HUES64 (cell line): ENCODE data around the gene EFHD2.

ENCODE experiments used
- H3K27ac ChIP-seq: 2 replicates; pipeline ENCODE4 v1.7.0; 2013; ENCODE audit warnings: low read depth, low read length, inconsistent platforms
- H3K27me3 ChIP-seq: 2 replicates; pipeline ENCODE4 v1.6.1; 2013; ENCODE audit warnings: mild to moderate bottlenecking, low read length; ENCODE audit not compliant: insufficient read depth
- H3K36me3 ChIP-seq: 2 replicates; pipeline ENCODE4 v1.6.1; 2013; ENCODE audit warnings: mild to moderate bottlenecking, low read length; ENCODE audit not compliant: insufficient read depth
- H3K4me1 ChIP-seq: 2 replicates; pipeline ENCODE4 v1.6.1; 2013; ENCODE audit warnings: mild to moderate bottlenecking, low read length, moderate library complexity; ENCODE audit not compliant: insufficient read depth
- H3K4me3 ChIP-seq: 2 replicates; pipeline ENCODE4 v1.5.1; 2013; ENCODE audit warnings: mild to moderate bottlenecking, low read length, moderate library complexity
- H3K9ac ChIP-seq: 2 replicates; pipeline ENCODE4 v1.6.1; 2013; ENCODE audit warnings: mild to moderate bottlenecking, low read depth, low read length
- H3K9me3 ChIP-seq: 2 replicates; pipeline ENCODE4 v1.6.1; 2013; ENCODE audit warnings: low read depth, low read length; ENCODE audit not compliant: insufficient read depth
- WGBS: fragments of 150-250, 120-280 bp; methylation state at CpG from one replicate; pipeline ENCODE4 v1.1.7; 2013; ENCODE audit warnings: missing lambda C conversion rate; 5-methylcytosine and 5-hydroxymethylcytosine counted together

Gene EFHD2

GRCh38 chr1:15446212-15446611 lies 36.5 kb downstream of the EFHD2 start:
- Histone ChIP-seq H3K9me3 (no peaks in the 10 kb centered on the region), H3K27ac (no peak overlapping the region), H3K9ac (no peak overlapping the region), H3K36me3 (no peaks in the 10 kb centered on the region), H3K4me3 (no peak overlapping the region), H3K27me3 (no peaks in the 10 kb centered on the region), H3K4me1 (no peaks in the 10 kb centered on the region)
- 91% methylated on average over 4 of the region's 4 CpGs for WGBS

GRCh38 chr1:15448877-15449462 lies 39.3 kb downstream of the EFHD2 start:
- 93% methylated on average over 3 of the region's 3 CpGs for WGBS
- no peak overlapping the region for H3K4me3 ChIP-seq
- H3K4me1 ChIP-seq, result no peaks in the 10 kb centered on the region
- no peak overlapping the region for H3K9ac ChIP-seq
- H3K9me3 ChIP-seq, result no peaks in the 10 kb centered on the region
- H3K36me3 ChIP-seq, result no peaks in the 10 kb centered on the region
- H3K27me3 ChIP-seq, result no peaks in the 10 kb centered on the region
- no peak overlapping the region for H3K27ac ChIP-seq

- H3K4me3 ChIP-seq, result no peak overlapping the region
- H3K9me3 ChIP-seq, result no peaks in the 10 kb centered on the region
- no peaks in the 10 kb centered on the region for H3K27me3 ChIP-seq
- no peaks in the 10 kb centered on the region for H3K4me1 ChIP-seq
- no peak overlapping the region for H3K9ac ChIP-seq
- H3K36me3 ChIP-seq, result no peaks in the 10 kb centered on the region
- 89% methylated on average over 3 of the region's 3 CpGs for WGBS
- H3K27ac ChIP-seq, result no peak overlapping the region
Observed at GRCh38 chr1:15449567-15449966, 39.9 kb downstream of the EFHD2 start.

GRCh38 chr1:15451014-15451722 lies 41.5 kb downstream of the EFHD2 start:
- H3K27me3 ChIP-seq, result no peaks in the 10 kb centered on the region
- H3K4me3 ChIP-seq, result no peak overlapping the region
- H3K9ac ChIP-seq, result no peak overlapping the region
- WGBS, result 92% methylated on average over 6 of the region's 6 CpGs
- H3K4me1 ChIP-seq, result no peaks in the 10 kb centered on the region
- H3K36me3 ChIP-seq, result no peaks in the 10 kb centered on the region
- no peak overlapping the region for H3K27ac ChIP-seq
- H3K9me3 ChIP-seq, result no peaks in the 10 kb centered on the region

GRCh38 chr1:15452216-15452615 lies 42.5 kb downstream of the EFHD2 start:
- H3K27ac ChIP-seq, result no peak overlapping the region
- no peaks in the 10 kb centered on the region for H3K4me1 ChIP-seq
- H3K27me3 ChIP-seq, result no peaks in the 10 kb centered on the region
- WGBS, result 80% methylated on average over 1 of the region's 1 CpG
- H3K9ac ChIP-seq, result no peak overlapping the region
- no peak overlapping the region for H3K4me3 ChIP-seq
- no peaks in the 10 kb centered on the region for H3K9me3 ChIP-seq
- no peaks in the 10 kb centered on the region for H3K36me3 ChIP-seq

GRCh38 chr1:15452866-15453571 lies 43.3 kb downstream of the EFHD2 start:
- no peak overlapping the region for H3K4me3 ChIP-seq
- no peaks in the 10 kb centered on the region for H3K27me3 ChIP-seq
- 92% methylated on average over 10 of the region's 10 CpGs for WGBS
- H3K9me3 ChIP-seq, result no peaks in the 10 kb centered on the region
- H3K4me1 ChIP-seq, result no peaks in the 10 kb centered on the region
- no peak overlapping the region for H3K9ac ChIP-seq
- no peak overlapping the region for H3K27ac ChIP-seq
- no peaks in the 10 kb centered on the region for H3K36me3 ChIP-seq

GRCh38 chr1:15453734-15454133 lies 44.0 kb downstream of the EFHD2 start:
- Histone ChIP-seq H3K27ac (no peak overlapping the region), H3K27me3 (no peaks in the 10 kb centered on the region), H3K4me3 (no peak overlapping the region), H3K36me3 (no peaks in the 10 kb centered on the region), H3K9me3 (no peaks in the 10 kb centered on the region), H3K9ac (no peak overlapping the region), H3K4me1 (no peaks in the 10 kb centered on the region)
- WGBS, result 86% methylated on average over 11 of the region's 11 CpGs

GRCh38 chr1:15454256-15454655 lies 44.6 kb downstream of the EFHD2 start:
- H3K4me1 ChIP-seq, result no peaks in the 10 kb centered on the region
- no peak overlapping the region for H3K4me3 ChIP-seq
- WGBS, result 91% methylated on average over 3 of the region's 3 CpGs
- no peaks in the 10 kb centered on the region for H3K9me3 ChIP-seq
- H3K36me3 ChIP-seq, result no peaks in the 10 kb centered on the region
- H3K9ac ChIP-seq, result no peak overlapping the region
- H3K27ac ChIP-seq, result no peak overlapping the region
- no peaks in the 10 kb centered on the region for H3K27me3 ChIP-seq

- WGBS, result 81% methylated on average over 6 of the region's 6 CpGs
- H3K27ac ChIP-seq, result no peak overlapping the region
Observed at GRCh38 chr1:15455522-15455921, 45.8 kb downstream of the EFHD2 start.

GRCh38 chr1:15456313-15456954 lies 46.7 kb downstream of the EFHD2 start, which contains the start of gene CELA2A:
CELA2A (plus strand) TSS chr1:15456732; CDS start chr1:15456754, 22 bp downstream.
- WGBS, result 93% methylated on average over 6 of the region's 8 CpGs
- Histone ChIP-seq H3K9ac (no peak within 1 kb of the TSS), H3K4me1 (no peaks in the 10 kb centered on the region; the same call in 1 of the 2 replicates)

More at GRCh38 chr1:15455522-15455921, 45.8 kb downstream of the EFHD2 start:
- Histone ChIP-seq H3K4me1 (no peaks in the 10 kb centered on the region; the same call in 1 of the 2 replicates), H3K9me3 (no peaks in the 10 kb centered on the region), H3K4me3 (no peak overlapping the region), H3K27me3 (no peaks in the 10 kb centered on the region), H3K9ac (no peak overlapping the region), H3K36me3 (no peaks in the 10 kb centered on the region)

GRCh38 chr1:15457585-15457984 lies 47.9 kb downstream of the EFHD2 start:
- WGBS, result 90% methylated on average over 2 of the region's 2 CpGs
- Histone ChIP-seq H3K9ac (no peak overlapping the region), H3K4me3 (no peak overlapping the region), H3K4me1 (no peaks in the 10 kb centered on the region; the same call in 1 of the 2 replicates), H3K9me3 (no peaks in the 10 kb centered on the region), H3K27me3 (no peaks in the 10 kb centered on the region), H3K27ac (no peak overlapping the region), H3K36me3 (no peaks in the 10 kb centered on the region)

More at GRCh38 chr1:15456313-15456954, 46.7 kb downstream of the EFHD2 start, which contains the start of gene CELA2A:
- H3K36me3 ChIP-seq, result no peaks in the 10 kb centered on the region
- no peaks in the 10 kb centered on the region for H3K27me3 ChIP-seq
- no peaks in the 10 kb centered on the region for H3K9me3 ChIP-seq
- no peak within 1 kb of the TSS for H3K27ac ChIP-seq
- no peak within 1 kb of the TSS for H3K4me3 ChIP-seq
